ENCODE results near the gene ANKK1.

DNA sequence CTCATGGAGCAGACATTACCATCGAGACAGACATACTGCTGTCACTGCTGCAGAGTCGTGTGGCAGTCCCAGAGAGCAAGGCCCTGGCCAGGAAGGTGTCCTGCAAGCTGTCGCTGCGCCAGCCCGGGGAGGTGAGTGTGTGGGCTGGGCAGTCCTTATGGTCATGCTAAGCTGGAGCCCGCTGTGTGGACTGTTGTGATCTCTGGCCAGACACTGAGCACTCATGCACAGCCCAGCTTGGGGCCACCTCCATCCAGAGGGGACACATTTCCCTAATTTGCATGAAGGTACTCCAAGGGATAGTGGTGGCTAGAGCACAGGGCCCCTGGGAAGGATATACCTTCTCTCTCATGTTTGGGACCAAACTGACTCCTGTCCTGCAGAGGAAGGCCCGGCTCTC is 9.6 kb downstream of the ANKK1 start:
- TF ChIP-seq CTCF (IDR thresholded peaks at IDR 0.05; ENCODE audit: low read depth, low read length, poor library complexity, severe bottlenecking): no peak
- no peak for TF ChIP-seq EZH2phosphoT487 (IDR thresholded peaks at IDR 0.05; ENCODE audit: borderline replicate concordance, low read length)
